Central memory CD4-positive, alpha-beta T cell (primary cell): ENCODE results near the gene PER2.

ENCODE experiments used
- DNase-seq: peaks from one replicate; pipeline ENCODE4 v3.0.0; 2022

PER2 gene

DNA sequence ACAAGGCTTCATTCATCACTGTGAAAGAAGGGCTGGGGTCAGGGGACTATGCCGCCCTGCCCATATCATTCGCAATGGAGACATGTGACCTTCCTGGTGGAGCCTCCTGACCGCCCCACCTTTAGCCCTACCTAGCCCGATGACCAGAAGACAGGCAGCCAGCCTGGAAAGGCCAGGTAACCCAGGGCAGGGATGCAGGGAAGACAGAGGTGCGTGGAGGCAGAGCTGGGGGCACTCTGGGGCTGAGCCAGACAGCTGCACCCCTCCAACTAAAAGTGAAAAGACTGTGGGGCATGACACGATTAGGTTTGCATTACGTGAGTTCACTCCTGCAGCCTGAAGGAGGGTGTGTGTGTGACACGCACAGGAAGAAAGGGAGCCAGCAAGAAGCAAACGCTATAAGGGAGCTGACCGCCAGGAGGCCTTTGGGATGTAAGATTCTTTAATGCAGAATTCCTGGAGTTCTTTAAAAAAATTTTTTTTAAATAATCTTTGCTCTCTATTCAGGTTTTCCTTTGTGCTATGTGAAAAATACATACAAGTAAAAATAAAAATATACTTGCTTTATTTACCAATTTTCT, 44.8 kb downstream of the PER2 start:
- DNase-seq, result no peak

DNA sequence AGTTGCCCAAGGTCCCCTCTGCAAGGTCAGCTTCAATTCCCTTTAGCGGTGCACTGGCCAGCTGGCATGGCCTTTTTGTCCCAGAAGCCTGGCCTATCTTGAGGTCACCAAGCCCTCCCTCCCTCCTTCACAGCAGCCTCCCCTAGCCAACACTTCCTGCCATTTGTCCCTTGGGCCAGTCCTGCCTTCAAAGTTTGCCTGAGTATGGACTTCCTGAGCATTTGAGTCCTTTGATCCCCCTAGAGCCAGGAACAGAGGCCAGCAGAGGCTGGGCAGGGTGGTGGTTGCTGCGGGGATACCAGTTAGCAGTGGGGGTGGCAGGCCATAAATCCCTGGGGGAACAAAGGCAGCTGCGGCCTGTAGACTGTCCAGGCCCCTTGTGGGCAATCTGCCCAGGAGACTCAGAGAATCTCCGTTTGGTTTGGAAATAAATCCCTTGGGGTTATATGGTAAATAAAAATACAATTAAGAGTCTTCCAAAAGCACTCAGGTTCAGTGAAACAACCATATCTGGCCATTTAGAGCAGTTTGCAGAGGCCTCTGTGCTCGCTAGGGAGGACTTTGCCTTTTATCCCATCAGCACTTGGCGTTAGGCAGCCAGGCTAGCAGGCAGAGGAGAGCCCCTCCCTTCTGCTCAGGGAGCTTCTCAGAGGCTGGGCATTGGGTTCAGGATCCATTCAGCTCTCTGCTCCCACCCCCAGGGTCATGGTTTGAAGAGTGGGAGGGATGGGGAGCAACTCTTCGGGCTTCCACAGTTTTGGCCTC, 45.5 kb downstream of the PER2 start:
- DNase-seq, result no peak

- DNase-seq, result no peak
These were observed 46.4 kb downstream of the PER2 start for GRCh38 chr2:238241970-238242369.

GRCh38 chr2:238240757-238241711, 47.4 kb downstream of the PER2 start:
- no peak for DNase-seq

- DNase-seq, result peak; percentile 72
These were observed 48.3 kb downstream of the PER2 start, which contains the start of gene HES6 for GRCh38 chr2:238239863-238240756. Gene HES6, minus strand, starts transcription at chr2:238240038. Its CDS starts 133 bp downstream, at chr2:238239905.

- no peak for DNase-seq
These were observed 48.9 kb downstream of the PER2 start for GRCh38 chr2:238239543-238239862.

GRCh38 chr2:238238766-238239542, 49.5 kb downstream of the PER2 start:
- DNase-seq, result peak; percentile 39

DNA sequence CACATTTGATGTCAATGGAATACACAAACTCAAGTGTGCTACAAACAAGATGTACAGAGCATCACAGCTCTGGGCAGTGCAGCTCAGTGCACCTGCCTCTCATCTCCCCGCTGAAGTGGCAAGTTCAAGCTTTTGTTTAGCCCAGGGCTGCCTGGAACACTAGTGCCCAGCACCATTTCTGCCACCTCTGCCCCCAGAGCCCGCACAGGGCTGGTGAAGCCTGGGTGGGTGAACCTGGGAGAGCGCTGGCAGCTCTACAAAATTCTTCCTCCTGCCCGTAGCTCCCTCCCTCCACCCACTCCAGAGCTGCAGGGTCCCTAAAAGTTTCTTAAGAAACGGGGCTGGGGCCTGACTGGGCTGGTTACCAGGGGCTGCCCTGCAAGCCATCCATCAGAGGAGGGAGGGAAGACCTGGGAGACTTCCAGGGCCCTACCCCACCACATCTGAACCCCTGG, 50.1 kb downstream of the PER2 start:
- no peak for DNase-seq

- DNase-seq, result no peak
These were observed 50.8 kb downstream of the PER2 start for GRCh38 chr2:238237431-238238135.

DNA sequence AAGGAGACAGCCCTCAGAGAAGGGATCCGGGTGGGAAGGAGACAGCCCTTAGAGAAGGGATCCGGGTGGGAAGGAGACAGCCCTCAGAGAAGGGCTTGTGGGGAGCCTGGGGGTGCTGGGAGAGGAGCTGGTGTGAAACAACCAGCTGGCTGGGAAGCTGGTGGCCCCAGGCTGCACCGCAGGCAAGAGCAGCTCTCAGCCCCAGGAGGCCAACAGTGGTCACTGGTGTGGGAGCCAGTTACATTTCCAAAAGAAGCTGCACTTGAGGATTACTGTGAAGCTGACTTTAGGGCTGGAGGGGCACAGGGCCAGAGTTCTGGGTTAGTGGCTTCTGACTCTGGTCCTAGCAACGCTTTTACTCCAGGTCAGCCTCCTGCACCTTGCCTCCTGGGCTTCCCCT, 51.8 kb downstream of the PER2 start:
- no peak for DNase-seq

- DNase-seq, result no peak
These were observed 52.6 kb downstream of the PER2 start for GRCh38 chr2:238235856-238236255.

- no peak for DNase-seq
These were observed 53.1 kb downstream of the PER2 start for GRCh38 chr2:238235331-238235732.

DNA sequence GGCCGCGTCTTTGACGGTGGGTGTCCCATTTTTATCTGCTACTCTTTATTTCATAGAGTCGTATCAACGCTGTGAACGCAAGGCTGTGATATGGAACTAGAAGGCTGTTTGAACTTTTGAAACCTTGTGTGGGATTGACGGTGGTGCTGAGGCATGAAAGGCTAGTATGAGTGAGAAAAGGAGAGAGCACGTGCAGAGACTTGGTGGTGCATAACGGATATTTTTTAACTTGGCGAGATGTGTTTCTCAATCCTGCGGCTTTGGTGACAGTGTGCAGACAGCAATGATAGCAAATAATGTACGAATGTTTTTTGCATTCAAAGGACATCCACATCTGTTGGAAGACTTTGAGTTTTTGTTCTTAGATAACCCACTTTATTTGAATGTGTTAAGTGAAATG, 54.8 kb downstream of the PER2 start:
- no peak for DNase-seq

DNA sequence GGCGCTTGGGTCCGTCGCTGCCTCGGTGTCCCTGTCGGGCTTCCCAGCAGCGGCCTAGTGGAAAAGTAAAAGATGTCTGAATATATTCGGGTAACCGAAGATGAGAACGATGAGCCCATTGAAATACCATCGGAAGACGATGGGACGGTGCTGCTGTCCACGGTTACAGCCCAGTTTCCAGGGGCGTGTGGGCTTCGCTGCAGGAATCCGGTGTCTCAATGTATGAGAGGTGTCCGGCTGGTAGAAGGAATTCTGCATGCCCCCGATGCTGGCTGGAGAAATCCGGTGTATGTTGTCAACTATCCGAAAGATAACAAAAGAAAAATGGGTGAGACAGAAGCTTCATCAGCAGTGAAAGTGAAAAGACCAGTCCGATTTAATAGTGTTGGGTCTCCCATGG, 56.6 kb downstream of the PER2 start:
- no peak for DNase-seq

GRCh38 chr2:238231251-238231793, 57.1 kb downstream of the PER2 start:
- DNase-seq, result peak; percentile 51

GRCh38 chr2:238230699-238231098, 57.7 kb downstream of the PER2 start:
- DNase-seq, result no peak

DNA sequence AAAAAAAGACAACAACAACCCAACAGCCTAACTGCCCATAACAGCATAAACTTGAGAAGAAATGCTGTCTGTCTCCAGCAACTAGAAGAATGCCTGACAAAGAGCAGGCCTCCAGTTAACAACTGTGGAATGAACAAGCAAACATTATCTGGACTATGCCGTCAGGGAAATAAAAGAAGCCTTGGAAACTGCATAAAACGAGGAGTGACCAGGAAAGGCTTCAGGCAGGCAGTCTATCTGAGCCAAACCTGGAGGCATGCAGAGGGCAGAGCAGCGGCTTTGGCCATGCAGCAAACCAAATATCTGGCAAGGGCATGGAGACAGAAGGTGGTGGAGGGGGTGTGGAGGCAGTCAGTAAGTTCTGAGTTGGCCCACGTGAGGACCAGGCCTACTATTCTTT, 59.7 kb downstream of the PER2 start:
- DNase-seq, result no peak

DNA sequence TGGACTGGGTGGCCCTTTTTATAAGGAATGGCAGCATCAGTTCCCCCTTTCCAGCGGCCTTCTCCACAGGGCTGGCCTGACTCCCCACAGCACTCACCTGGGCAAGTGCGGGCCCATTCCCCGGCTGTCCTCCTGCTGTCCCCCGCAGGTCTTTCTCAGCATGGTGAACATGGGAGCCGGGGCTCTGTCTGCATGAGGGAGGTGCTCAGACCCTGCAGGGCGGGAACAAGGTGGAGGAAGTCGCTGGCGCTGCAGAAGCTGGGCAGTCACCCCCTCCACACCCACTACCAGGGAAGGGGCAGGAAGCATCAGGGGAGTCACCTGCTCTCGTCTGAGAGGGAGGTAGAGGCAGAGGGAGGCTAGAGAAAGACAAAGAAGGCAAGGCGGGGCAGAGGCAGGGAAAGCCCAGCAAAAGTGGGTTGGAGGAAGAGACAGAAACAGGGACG, 60.8 kb downstream of the PER2 start:
- no peak for DNase-seq

GRCh38 chr2:238226698-238227586, 61.5 kb downstream of the PER2 start:
- no peak for DNase-seq
